HPDE6-E6E7 (cell line): ENCODE measurements around the gene AUTS2.

Experiments used
- DNase-seq: peaks from one replicate; pipeline ENCODE4 v3.0.0; 2011; ENCODE audit warnings: missing footprints; ENCODE audit errors: extremely low spot score

The AUTS2 gene

GRCh38 chr7:70498232-70498992, 900.1 kb downstream of the AUTS2 start:
- no peak for DNase-seq

GRCh38 chr7:70500261-70500660, 902.0 kb downstream of the AUTS2 start:
- DNase-seq: no peak

DNA sequence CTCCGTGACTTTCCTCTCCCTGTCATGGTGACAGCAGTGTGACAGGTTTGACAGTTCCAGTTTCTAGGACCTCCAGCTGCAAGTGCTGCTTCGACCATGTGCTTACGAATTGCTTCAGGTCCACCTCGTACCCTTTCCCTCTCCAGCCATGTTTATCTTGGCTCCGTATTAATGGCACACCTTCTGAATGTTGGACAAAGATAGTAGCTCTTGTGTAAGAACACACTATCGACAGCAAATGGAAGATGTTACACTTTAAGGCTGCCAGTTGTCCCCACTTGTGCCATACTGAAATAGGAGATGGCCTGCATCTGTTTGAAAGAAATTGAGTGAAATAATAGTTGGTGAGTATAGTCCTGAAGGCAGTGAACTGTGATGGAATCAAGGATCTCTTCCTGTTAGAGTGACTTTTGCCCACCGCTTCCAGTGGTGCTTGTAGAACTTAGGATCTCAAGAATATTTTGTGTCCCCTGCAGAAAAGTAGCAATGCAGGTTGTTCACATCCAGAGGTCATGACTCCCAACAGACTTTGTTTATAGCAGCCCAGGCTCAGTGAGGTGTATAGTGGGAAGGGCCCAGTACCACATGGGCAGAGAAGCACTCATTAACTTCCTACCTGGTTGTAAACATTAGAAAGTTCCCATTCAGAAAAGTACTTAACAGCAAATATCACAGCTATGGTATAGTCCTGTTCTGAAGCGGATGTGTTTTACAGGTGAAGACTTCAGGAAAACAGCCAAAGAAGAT, 904.0 kb downstream of the AUTS2 start:
- DNase-seq: no peak

- no peak for DNase-seq
Measured at GRCh38 chr7:70504254-70504653, 906.0 kb downstream of the AUTS2 start.

DNA sequence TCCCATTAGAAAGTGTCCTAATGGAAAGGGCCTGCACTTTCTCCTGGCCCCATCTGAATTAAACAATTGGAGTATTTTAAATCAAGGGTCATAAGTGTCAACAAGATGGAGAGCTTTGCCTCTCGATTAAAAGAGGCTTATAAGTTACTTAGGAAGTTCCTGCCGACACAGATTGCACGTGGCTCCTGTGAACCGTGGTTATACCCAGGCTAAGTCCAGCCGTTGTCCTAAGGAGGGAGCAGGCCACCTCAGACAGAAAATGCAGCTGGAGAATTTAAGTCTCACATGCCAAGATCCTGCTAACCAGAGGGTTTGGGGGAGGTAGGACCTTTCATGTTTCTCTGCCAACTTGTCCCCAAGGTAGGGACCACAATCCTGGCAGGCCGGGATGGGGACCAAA, 907.2 kb downstream of the AUTS2 start:
- no peak for DNase-seq

- no peak for DNase-seq
Measured at GRCh38 chr7:70505886-70506285, 907.6 kb downstream of the AUTS2 start.

DNA sequence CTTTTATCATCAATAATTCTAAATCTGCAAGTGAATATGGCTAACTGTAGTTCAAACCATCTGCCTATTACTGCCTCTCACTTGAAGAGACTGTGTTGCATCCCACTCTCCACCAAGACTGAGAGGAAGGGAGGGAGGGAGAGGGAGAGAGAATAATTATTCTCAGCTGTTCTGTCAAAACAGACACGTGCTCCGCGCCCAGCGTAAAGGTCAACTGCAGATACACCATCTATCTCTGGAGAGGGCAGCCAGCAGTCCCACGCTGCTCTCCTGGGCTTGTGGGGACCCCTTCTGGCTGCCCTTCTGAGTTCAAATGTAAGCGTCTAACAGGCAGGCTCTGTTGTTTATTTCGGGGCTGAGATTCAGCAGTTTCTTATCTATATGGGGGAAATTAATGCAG, 908.2 kb downstream of the AUTS2 start:
- DNase-seq: no peak

- DNase-seq: no peak
Measured at GRCh38 chr7:70512144-70512543, 913.9 kb downstream of the AUTS2 start.

DNA sequence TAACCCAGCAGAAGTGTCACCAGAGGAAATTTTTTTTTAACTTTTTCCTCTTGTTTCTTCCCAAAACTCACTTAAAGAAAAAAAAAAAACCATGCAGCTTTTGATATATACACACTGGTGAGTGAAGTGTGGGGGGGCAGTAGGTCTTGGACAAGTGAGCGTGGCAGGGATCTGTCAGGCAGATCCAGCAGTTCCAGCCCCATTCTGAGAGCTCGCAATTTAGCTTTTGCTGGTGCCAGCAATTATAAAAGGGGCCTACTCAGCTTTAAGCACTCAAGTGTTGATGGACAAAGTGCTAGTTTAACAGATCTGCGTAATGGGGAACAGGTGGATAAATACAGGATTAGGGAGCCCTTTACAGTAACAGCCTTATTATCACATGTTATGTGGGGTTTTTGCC, 914.5 kb downstream of the AUTS2 start:
- no peak for DNase-seq

DNA sequence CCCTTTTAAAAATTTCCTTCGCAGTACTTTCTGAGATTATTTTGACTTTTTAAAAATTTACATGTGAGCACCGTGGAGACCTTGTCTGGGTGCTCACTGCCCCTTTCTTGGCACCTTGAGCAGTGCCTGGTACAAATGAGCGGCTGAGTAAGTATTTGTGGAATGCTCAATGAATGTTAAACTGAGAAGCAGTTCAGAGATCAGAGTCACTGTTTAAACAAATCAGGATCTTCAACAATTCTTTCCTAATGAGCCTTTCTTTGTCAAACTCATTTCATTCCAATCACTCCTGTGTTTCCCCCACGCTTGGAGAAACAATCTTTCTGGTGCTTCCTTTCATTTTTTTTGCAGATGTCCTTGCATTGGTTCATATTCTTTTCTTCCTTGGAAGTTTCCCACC, 922.3 kb downstream of the AUTS2 start:
- DNase-seq: no peak

GRCh38 chr7:70523249-70523988, 925.1 kb downstream of the AUTS2 start:
- DNase-seq: no peak

DNA sequence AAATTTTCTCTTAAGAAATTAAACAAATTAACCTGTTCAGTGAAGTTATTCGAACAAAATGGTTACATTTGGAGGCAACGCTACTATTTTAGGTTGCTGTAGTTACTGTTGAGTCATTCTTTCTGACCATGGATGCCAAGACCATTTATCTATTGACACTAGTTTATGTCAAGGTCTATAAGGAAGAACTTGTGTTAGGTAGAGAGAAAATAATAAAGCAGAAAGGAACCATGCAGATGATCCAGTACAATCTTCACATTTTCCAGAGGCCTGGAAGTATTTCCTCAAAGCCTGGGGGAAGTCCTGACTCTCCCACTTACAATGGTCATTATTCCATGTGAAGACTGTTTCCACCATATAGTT, 925.7 kb downstream of the AUTS2 start:
- DNase-seq: no peak

- DNase-seq: no peak
Measured at GRCh38 chr7:70525991-70526390, 927.7 kb downstream of the AUTS2 start.

DNA sequence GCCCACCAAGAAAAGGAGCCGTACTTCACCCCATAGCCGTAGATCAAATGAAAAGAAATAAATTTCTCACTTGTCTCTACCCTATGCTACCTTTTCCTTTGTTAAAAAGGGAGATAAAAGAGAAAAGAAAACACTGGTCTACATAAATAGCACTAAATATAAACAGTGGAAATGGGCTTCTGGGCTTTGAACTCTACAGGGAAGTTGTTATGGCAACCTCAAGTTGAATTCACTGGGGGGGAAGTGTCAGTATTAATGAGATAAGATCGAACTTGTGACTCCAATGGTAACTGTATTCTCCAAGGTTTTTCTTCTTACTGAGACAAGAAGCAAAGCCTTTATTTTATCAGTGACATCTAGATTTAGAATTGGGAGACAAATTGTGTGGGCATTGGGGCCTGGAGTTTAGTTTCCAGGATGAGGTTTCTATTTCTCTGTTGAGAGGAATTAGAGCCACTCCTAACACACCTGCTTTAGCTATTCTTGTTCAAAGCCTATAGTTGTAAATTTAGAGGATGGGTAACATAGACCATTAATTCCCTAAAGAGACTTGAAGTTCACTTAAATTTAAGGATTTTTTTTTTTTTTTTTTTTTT, 929.3 kb downstream of the AUTS2 start:
- no peak for DNase-seq

GRCh38 chr7:70529436-70529835, 931.2 kb downstream of the AUTS2 start:
- DNase-seq: no peak

GRCh38 chr7:70529914-70530585, 931.8 kb downstream of the AUTS2 start:
- DNase-seq: no peak

- DNase-seq: no peak
Measured at GRCh38 chr7:70533614-70534013, 935.3 kb downstream of the AUTS2 start.

DNA sequence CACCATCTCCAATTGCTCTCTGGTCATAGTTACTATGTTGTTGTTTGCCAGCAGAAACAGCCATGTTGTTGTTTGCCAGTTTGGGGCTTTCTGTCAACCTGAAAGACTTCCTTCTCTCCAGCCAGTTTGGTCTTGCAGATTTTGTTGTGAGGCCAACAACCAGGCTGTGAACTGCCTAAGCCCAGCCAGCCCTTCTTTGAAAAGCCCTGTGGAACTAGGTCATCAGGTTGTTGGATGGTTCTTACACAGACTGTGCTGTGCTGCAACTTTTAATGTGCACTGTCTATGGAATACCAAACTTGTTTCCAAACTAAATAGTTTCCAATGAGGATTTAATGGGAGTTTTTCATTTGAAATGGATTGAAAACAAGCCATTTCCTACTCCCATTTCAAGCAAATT, 940.9 kb downstream of the AUTS2 start:
- DNase-seq: no peak

GRCh38 chr7:70539617-70540016, 941.3 kb downstream of the AUTS2 start:
- DNase-seq: no peak

GRCh38 chr7:70540641-70541040, 942.4 kb downstream of the AUTS2 start:
- no peak for DNase-seq

GRCh38 chr7:70542750-70543376, 944.6 kb downstream of the AUTS2 start:
- no peak for DNase-seq
